Muscle of arm (tissue), 14 donors: ENCODE measurements around the gene FATE1. TPM values are rescaled to one million over a fixed set of nuclear protein-coding genes. Genes with fewer than 3 reads are reported as not detected.
"Not testable (repeated sequence)": the region's sequence is repeated elsewhere in the genome, so short reads cannot be mapped to it uniquely, and the experiment has no call there.

Source experiments
- DNase-seq: peaks from one replicate; pipeline ENCODE4 v3.0.0-alpha.2; 2013
- long read RNA-seq, 11 donors: transcript quantifications; one replicate each; lab custom pipeline, GENCODE V29; 2026
- polyA plus RNA-seq, 12 donors: library from polyadenylated mRNA; unstranded; fragments of 120-200 nt; gene quantifications; one replicate each; pipeline ENCODE4 v1.2.1, GENCODE V29; 2013; ENCODE audit not compliant: insufficient read length in 12 of 12

Gene FATE1
- polyA plus RNA-seq: 1 to 10 TPM in 8 of 12 donors, under 1 TPM in 2, not detected in 2; 0.71 to 2.6 (median 1.7) TPM
- long read RNA-seq, donor 1: 0 reads
- long read RNA-seq, donor 2: 0 reads
- long read RNA-seq, donor 3: 0 reads
- long read RNA-seq, donor 4, partial matches to known transcripts: 0 of 1 reads
- long read RNA-seq, donor 4, other reads (novel, unspliced or antisense): 0 of 1 reads
- long read RNA-seq, donor 5, partial matches to known transcripts: 0 of 2 reads
- long read RNA-seq, donor 5, other reads (novel, unspliced or antisense): 0 of 2 reads
- long read RNA-seq, donor 6: 0 reads
- long read RNA-seq, donor 7: 0 reads
- long read RNA-seq, donor 8, partial matches to known transcripts: 0 of 1 reads
- long read RNA-seq, donor 8, other reads (novel, unspliced or antisense): 0 of 1 reads
- long read RNA-seq, donor 9: 0 reads
- long read RNA-seq, donor 10, partial matches to known transcripts: 0 of 1 reads
- long read RNA-seq, donor 10, other reads (novel, unspliced or antisense): 0 of 1 reads
- long read RNA-seq, donor 11: 0 reads

GRCh38 chrX:151715752-151716151, at the start of gene FATE1:
Gene FATE1 (plus strand): TSS chrX:151716035. CDS start chrX:151716120, 85 bp downstream.
- no peak for DNase-seq

GRCh38 chrX:151675121-151675746, 40.6 kb upstream of the FATE1 start:
- no peak for DNase-seq

GRCh38 chrX:151676196-151676595, 39.6 kb upstream of the FATE1 start:
- DNase-seq: no peak

GRCh38 chrX:151679798-151680402, 35.9 kb upstream of the FATE1 start:
- DNase-seq: no peak

- no peak for DNase-seq
Observed at GRCh38 chrX:151680805-151681204, 35.0 kb upstream of the FATE1 start.

- no peak for DNase-seq
Observed at GRCh38 chrX:151687635-151688034, 28.2 kb upstream of the FATE1 start.

- no peak for DNase-seq
Observed at GRCh38 chrX:151688695-151689094, 27.1 kb upstream of the FATE1 start.

- no peak for DNase-seq
Observed at GRCh38 chrX:151692825-151693224, 23.0 kb upstream of the FATE1 start.

- DNase-seq: no peak
Observed at GRCh38 chrX:151694121-151694520, 21.7 kb upstream of the FATE1 start.

- peak; percentile 65 for DNase-seq
Observed at GRCh38 chrX:151694661-151695582, 20.9 kb upstream of the FATE1 start, which contains the start of gene PRRG3. Gene PRRG3 (plus strand): TSS chrX:151695458. CDS start chrX:151698815, 3,357 bp downstream.

- DNase-seq: peak; percentile 48
Observed at GRCh38 chrX:151695583-151696340, 20.1 kb upstream of the FATE1 start.

GRCh38 chrX:151697082-151697481, 18.8 kb upstream of the FATE1 start:
- not testable (repeated sequence) for DNase-seq

- DNase-seq: peak; percentile 81
Observed at GRCh38 chrX:151697522-151697921, 18.3 kb upstream of the FATE1 start.

GRCh38 chrX:151698485-151698884, 17.4 kb upstream of the FATE1 start:
- DNase-seq: no peak

GRCh38 chrX:151699746-151700145, 16.1 kb upstream of the FATE1 start:
- no peak for DNase-seq

GRCh38 chrX:151700581-151700980, 15.3 kb upstream of the FATE1 start:
- DNase-seq: no peak

- no peak for DNase-seq
Observed at GRCh38 chrX:151701071-151701470, 14.8 kb upstream of the FATE1 start.

- no peak for DNase-seq
Observed at GRCh38 chrX:151701531-151701930, 14.3 kb upstream of the FATE1 start.

- DNase-seq: no peak
Observed at GRCh38 chrX:151702026-151702714, 13.7 kb upstream of the FATE1 start.
